Measurements from ENCODE around the gene NCF4.

- TF ChIP-seq CTCF (IDR thresholded peaks at IDR 0.05), result peak; percentile 99 to 100 (median 100)
- TF ChIP-seq POLR2A (IDR thresholded peaks at IDR 0.05), result no peak
Observed at GRCh38 chr22:36856121-36856791, 4.5 kb upstream of the NCF4 start.
